GM23338 (cell line): ENCODE data around the gene STIM2.

ENCODE experiments used
- CREB1 ChIP-seq: fragments of 250-450 bp; sonication (Bioruptor Pico); IDR thresholded peaks from 2 replicates; pipeline ENCODE4 v1.5.0; 2020; ENCODE audit warnings: low read depth, mild to moderate bottlenecking, moderate library complexity
- EZH2 ChIP-seq: fragments of 200-600 bp; sonication (generic); IDR thresholded peaks from one replicate; pipeline ENCODE4 v1.8.0; 2017; ENCODE audit warnings: antibody characterized with exemption, mild to moderate bottlenecking, low read depth; ENCODE audit not compliant: unreplicated experiment
- EZH2phosphoT487 ChIP-seq: fragments of 200-600 bp; sonication (generic); IDR thresholded peaks from one replicate; pipeline ENCODE4 v1.8.1; 2018; ENCODE audit warnings: antibody characterized with exemption; ENCODE audit not compliant: unreplicated experiment
- POLR2AphosphoS5 ChIP-seq: IDR thresholded peaks from 2 replicates; pipeline ENCODE4 v1.6.1; 2016; ENCODE audit warnings: antibody characterized with exemption, low read depth
- TF ChIP-seq, protein P1 (sequence below): IDR thresholded peaks from 2 replicates; pipeline ENCODE4 v1.6.1; 2016; ENCODE audit warnings: antibody characterized with exemption
- TF ChIP-seq, protein P2 (sequence below), 2 experiments: fragments of 200-600 bp in 1 of 2; sonication (generic) in 1 of 2; conservative IDR thresholded peaks; 2 replicates each; pipeline versions ENCODE4 v1.5.1 to v1.6.1; 2016 to 2017; ENCODE audit warnings: antibody characterized with exemption in 2 of 2, low read depth in 2 of 2, mild to moderate bottlenecking in 2 of 2, moderate library complexity in 1 of 2
- TF ChIP-seq, protein P3 (sequence below): IDR thresholded peaks from one replicate; pipeline ENCODE4 v1.6.1; 2018; ENCODE audit warnings: antibody characterized with exemption; ENCODE audit not compliant: unreplicated experiment

DNA sequence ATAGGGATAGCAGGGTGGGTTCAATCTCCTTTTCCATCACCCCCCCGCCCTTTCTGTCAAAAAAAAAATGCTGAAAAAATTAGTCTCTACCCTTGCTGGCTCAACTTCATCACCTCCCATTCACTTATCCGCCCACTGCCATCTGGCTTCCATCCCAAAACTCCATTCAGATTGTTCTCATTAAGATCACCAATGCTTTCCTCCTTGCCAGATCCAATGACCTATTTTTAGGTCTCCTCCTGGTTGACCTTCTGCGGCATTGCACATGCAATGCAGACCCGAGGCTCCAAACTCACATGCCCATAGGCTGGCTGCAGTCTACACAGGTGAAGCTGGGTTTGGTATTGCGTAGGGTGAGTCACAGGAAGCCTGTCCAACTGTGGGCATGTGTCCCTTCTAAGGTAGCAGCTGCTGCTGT, 21.1 kb upstream of the STIM2 start:
- TF ChIP-seq, protein P1, sequence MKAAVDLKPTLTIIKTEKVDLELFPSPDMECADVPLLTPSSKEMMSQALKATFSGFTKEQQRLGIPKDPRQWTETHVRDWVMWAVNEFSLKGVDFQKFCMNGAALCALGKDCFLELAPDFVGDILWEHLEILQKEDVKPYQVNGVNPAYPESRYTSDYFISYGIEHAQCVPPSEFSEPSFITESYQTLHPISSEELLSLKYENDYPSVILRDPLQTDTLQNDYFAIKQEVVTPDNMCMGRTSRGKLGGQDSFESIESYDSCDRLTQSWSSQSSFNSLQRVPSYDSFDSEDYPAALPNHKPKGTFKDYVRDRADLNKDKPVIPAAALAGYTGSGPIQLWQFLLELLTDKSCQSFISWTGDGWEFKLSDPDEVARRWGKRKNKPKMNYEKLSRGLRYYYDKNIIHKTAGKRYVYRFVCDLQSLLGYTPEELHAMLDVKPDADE, result no peak
- TF ChIP-seq, protein P2, sequence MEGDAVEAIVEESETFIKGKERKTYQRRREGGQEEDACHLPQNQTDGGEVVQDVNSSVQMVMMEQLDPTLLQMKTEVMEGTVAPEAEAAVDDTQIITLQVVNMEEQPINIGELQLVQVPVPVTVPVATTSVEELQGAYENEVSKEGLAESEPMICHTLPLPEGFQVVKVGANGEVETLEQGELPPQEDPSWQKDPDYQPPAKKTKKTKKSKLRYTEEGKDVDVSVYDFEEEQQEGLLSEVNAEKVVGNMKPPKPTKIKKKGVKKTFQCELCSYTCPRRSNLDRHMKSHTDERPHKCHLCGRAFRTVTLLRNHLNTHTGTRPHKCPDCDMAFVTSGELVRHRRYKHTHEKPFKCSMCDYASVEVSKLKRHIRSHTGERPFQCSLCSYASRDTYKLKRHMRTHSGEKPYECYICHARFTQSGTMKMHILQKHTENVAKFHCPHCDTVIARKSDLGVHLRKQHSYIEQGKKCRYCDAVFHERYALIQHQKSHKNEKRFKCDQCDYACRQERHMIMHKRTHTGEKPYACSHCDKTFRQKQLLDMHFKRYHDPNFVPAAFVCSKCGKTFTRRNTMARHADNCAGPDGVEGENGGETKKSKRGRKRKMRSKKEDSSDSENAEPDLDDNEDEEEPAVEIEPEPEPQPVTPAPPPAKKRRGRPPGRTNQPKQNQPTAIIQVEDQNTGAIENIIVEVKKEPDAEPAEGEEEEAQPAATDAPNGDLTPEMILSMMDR (conservative IDR thresholded peaks at IDR 0.05; ENCODE audit: low read depth in 2 of 2), result no peak
- TF ChIP-seq EZH2 (no peak), EZH2phosphoT487 (no peak), POLR2AphosphoS5 (no peak), CREB1 (CRISPR knock-in tag) (no peak)
- TF ChIP-seq, protein P3, sequence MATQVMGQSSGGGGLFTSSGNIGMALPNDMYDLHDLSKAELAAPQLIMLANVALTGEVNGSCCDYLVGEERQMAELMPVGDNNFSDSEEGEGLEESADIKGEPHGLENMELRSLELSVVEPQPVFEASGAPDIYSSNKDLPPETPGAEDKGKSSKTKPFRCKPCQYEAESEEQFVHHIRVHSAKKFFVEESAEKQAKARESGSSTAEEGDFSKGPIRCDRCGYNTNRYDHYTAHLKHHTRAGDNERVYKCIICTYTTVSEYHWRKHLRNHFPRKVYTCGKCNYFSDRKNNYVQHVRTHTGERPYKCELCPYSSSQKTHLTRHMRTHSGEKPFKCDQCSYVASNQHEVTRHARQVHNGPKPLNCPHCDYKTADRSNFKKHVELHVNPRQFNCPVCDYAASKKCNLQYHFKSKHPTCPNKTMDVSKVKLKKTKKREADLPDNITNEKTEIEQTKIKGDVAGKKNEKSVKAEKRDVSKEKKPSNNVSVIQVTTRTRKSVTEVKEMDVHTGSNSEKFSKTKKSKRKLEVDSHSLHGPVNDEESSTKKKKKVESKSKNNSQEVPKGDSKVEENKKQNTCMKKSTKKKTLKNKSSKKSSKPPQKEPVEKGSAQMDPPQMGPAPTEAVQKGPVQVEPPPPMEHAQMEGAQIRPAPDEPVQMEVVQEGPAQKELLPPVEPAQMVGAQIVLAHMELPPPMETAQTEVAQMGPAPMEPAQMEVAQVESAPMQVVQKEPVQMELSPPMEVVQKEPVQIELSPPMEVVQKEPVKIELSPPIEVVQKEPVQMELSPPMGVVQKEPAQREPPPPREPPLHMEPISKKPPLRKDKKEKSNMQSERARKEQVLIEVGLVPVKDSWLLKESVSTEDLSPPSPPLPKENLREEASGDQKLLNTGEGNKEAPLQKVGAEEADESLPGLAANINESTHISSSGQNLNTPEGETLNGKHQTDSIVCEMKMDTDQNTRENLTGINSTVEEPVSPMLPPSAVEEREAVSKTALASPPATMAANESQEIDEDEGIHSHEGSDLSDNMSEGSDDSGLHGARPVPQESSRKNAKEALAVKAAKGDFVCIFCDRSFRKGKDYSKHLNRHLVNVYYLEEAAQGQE, result no peak
